OCI-LY3 (cell line): ENCODE data around the gene GNB1.

Source experiments
- EZH2phosphoT487 ChIP-seq: fragments of 200-600 bp; shearing (Covaris generic); IDR thresholded peaks from 2 replicates; pipeline ENCODE4 v1.6.1; 2018; ENCODE audit warnings: antibody characterized with exemption, mixed run types, low read depth
- TF ChIP-seq, protein P1 (sequence below): fragments of 200-600, 300-600 bp; sonication (generic); IDR thresholded peaks from 2 replicates; pipeline ENCODE4 v1.5.1; 2014; ENCODE audit warnings: antibody characterized with exemption, low read length, low read depth

GRCh38 chr1:1786836-1787605, 103.9 kb downstream of the GNB1 start:
- TF ChIP-seq, protein P1, sequence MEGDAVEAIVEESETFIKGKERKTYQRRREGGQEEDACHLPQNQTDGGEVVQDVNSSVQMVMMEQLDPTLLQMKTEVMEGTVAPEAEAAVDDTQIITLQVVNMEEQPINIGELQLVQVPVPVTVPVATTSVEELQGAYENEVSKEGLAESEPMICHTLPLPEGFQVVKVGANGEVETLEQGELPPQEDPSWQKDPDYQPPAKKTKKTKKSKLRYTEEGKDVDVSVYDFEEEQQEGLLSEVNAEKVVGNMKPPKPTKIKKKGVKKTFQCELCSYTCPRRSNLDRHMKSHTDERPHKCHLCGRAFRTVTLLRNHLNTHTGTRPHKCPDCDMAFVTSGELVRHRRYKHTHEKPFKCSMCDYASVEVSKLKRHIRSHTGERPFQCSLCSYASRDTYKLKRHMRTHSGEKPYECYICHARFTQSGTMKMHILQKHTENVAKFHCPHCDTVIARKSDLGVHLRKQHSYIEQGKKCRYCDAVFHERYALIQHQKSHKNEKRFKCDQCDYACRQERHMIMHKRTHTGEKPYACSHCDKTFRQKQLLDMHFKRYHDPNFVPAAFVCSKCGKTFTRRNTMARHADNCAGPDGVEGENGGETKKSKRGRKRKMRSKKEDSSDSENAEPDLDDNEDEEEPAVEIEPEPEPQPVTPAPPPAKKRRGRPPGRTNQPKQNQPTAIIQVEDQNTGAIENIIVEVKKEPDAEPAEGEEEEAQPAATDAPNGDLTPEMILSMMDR: no peak
- TF ChIP-seq EZH2phosphoT487: no peak
